SIG-M5 treated with dmso at 0.1 percent for 504 hours (cell line): Measurements from ENCODE around the gene DPP3.
A peak's percentile ranks its signal among the peaks of the same experiment; 100 is the strongest.

Experiments used
- DNase-seq: peaks from one replicate; lab custom pipeline; 2025; ENCODE audit not compliant: unreplicated experiment; lab: John Stamatoyannopoulos, UW

The DPP3 gene

GRCh38 chr11:66479394-66480116, 679 bp upstream of the DPP3 start:
- DNase-seq, result peak; percentile 51

GRCh38 chr11:66484806-66485380, 4.7 kb downstream of the DPP3 start:
- no peak for DNase-seq

GRCh38 chr11:66488957-66489356, 8.7 kb downstream of the DPP3 start:
- DNase-seq, result no peak

- no peak for DNase-seq
Observed at GRCh38 chr11:66489636-66490035, 9.4 kb downstream of the DPP3 start.

GRCh38 chr11:66491315-66491935, 11.2 kb downstream of the DPP3 start:
- DNase-seq, result no peak

GRCh38 chr11:66492161-66492865, 12.1 kb downstream of the DPP3 start:
- DNase-seq, result no peak

- DNase-seq, result no peak
Observed at GRCh38 chr11:66493130-66493529, 12.9 kb downstream of the DPP3 start.

- DNase-seq, result no peak
Observed at GRCh38 chr11:66494458-66494857, 14.2 kb downstream of the DPP3 start.

- DNase-seq, result no peak
Observed at GRCh38 chr11:66494935-66495334, 14.7 kb downstream of the DPP3 start.

- no peak for DNase-seq
Observed at GRCh38 chr11:66495401-66495854, 15.2 kb downstream of the DPP3 start.

GRCh38 chr11:66497206-66497605, 17.0 kb downstream of the DPP3 start:
- no peak for DNase-seq

GRCh38 chr11:66498506-66498905, 18.3 kb downstream of the DPP3 start:
- DNase-seq, result no peak

- no peak for DNase-seq
Observed at GRCh38 chr11:66505276-66505816, 25.1 kb downstream of the DPP3 start.

GRCh38 chr11:66509131-66509561, 28.9 kb downstream of the DPP3 start:
- no peak for DNase-seq

GRCh38 chr11:66510271-66510989, 30.2 kb downstream of the DPP3 start, which contains the start of gene BBS1:
BBS1 (plus strand) TSS chr11:66510635; CDS start chr11:66510660, 25 bp downstream.
- peak; percentile 64 for DNase-seq

- no peak for DNase-seq
Observed at GRCh38 chr11:66510990-66511339, 30.7 kb downstream of the DPP3 start.

GRCh38 chr11:66523611-66524010, 43.4 kb downstream of the DPP3 start:
- DNase-seq, result no peak

- no peak for DNase-seq
Observed at GRCh38 chr11:66524304-66525040, 44.2 kb downstream of the DPP3 start.

- DNase-seq, result no peak
Observed at GRCh38 chr11:66529069-66529468, 48.8 kb downstream of the DPP3 start.

- DNase-seq, result no peak
Observed at GRCh38 chr11:66529655-66530054, 49.4 kb downstream of the DPP3 start.
